Upper lobe of right lung (tissue), 1 donor: ENCODE data around the gene RNU6-7. TPM values are rescaled to one million over a fixed set of nuclear protein-coding genes. Genes with fewer than 3 reads are reported as not detected.

Source experiments
- ATAC-seq: fragments of 200-7000 bp; cut with Tn5 transposase; one replicate; pipeline ENCODE4 v1.9.1; 2020; ENCODE audit warnings: mild to moderate bottlenecking, moderate library complexity
- DNase-seq: peaks from one replicate; pipeline ENCODE4 v3.0.0-alpha.2; 2020
- H3K27ac ChIP-seq: fragments of 200-600 bp; one replicate; pipeline ENCODE4 v1.8.0; 2022
- H3K27me3 ChIP-seq: fragments of 200-600 bp; one replicate; pipeline ENCODE4 v1.8.0; 2022; ENCODE audit warnings: mild to moderate bottlenecking
- H3K36me3 ChIP-seq: fragments of 200-600 bp; one replicate; pipeline ENCODE4 v1.8.0; 2022
- H3K4me1 ChIP-seq: fragments of 200-600 bp; one replicate; pipeline ENCODE4 v1.8.0; 2022
- H3K4me3 ChIP-seq: fragments of 200-600 bp; one replicate; pipeline ENCODE4 v1.8.0; 2022; ENCODE audit warnings: mild to moderate bottlenecking
- H3K9me3 ChIP-seq: fragments of 200-600 bp; one replicate; pipeline ENCODE4 v1.8.0; 2022
- intact Hi-C: fragments of 100-400 bp; cut with DNase I; formaldehyde crosslinking; loops from one replicate; pipeline ENCODE4 v1.11.0; 2022
- total RNA-seq: library from RNA; stranded (reverse); fragmentation: NEBNext Ultra II Directional; extraction: Animal tissue kit (Norgen Biotek cat#: 25700); gene quantifications from one replicate; pipeline ENCODE4 v1.2.1, GENCODE V29; 2021
- TF ChIP-seq, protein P1 (sequence below): fragments of 200-600 bp; IDR thresholded peaks from one replicate; pipeline ENCODE4 v1.8.0; 2022; ENCODE audit warnings: antibody characterized with exemption
- donor health status: DM: no; HTN: yes; CAD: no; lungs with severe emphysema.

Gene RNU6-7
- total RNA-seq, 1 donor from 2014 or later, result not detected

DNA sequence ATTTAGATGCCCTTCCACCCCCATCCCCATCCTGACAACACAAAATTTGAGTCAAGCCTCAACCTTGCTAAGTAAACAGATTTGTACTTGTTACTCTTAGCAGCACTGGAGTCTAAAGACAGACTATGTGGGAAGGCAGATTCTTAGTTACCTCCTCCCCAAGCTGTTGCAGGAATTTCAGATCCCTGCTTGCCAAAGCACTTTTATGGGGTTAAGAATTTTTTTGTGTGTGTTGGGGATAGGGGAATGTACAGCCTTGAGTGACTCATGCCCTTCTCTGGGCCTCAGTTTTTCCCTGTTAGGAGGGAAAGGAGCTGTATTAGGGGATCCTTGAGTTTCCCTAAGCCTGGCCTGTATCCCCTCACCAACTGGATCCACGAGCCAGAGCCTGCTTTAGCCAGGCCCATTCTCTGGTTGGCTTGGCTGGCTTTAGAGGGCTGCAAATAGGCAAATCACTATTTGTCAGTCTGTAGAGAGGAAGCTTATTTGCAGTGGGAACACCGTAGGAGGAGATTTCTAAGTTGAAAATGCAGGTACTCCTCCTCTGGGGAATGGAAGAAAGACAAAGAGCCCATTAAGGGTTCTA lies 28.9 kb downstream of the RNU6-7 start:
- DNase-seq (no peak), ATAC-seq (peak; percentile 48)
- H3K27ac ChIP-seq, result no peak overlapping the region
- no peaks in the 10 kb centered on the region for H3K36me3 ChIP-seq
- TF ChIP-seq, protein P1, sequence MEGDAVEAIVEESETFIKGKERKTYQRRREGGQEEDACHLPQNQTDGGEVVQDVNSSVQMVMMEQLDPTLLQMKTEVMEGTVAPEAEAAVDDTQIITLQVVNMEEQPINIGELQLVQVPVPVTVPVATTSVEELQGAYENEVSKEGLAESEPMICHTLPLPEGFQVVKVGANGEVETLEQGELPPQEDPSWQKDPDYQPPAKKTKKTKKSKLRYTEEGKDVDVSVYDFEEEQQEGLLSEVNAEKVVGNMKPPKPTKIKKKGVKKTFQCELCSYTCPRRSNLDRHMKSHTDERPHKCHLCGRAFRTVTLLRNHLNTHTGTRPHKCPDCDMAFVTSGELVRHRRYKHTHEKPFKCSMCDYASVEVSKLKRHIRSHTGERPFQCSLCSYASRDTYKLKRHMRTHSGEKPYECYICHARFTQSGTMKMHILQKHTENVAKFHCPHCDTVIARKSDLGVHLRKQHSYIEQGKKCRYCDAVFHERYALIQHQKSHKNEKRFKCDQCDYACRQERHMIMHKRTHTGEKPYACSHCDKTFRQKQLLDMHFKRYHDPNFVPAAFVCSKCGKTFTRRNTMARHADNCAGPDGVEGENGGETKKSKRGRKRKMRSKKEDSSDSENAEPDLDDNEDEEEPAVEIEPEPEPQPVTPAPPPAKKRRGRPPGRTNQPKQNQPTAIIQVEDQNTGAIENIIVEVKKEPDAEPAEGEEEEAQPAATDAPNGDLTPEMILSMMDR, result no peak
- H3K4me3 ChIP-seq, result no peak overlapping the region
- H3K27me3 ChIP-seq, result no peaks in the 10 kb centered on the region
- no peaks in the 10 kb centered on the region for H3K9me3 ChIP-seq
- intact Hi-C loops, result no loop called here
- H3K4me1 ChIP-seq, result no peaks in the 10 kb centered on the region

DNA sequence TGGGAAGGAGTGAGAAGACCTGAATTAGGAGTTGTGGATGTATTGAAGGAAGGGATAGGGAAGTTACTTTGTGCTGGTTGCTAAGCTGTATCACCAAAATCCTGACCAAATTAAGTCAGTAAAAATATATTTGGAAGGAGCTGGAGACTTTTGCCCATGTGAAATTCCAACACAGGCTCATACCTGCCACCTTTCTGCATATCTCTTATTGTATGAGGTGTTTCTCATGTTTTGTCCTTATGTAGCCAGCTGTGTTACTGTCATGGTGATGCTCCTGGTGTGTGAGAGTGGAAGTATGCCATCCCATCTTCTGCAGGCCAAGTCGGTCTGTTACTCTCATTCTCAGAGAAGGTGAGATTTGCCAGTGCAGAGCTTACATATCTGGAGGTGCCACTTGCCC lies 30.6 kb downstream of the RNU6-7 start:
- DNase-seq, result no peak
- intact Hi-C loops, result no loop called here
- TF ChIP-seq, protein P1, result no peak

DNA sequence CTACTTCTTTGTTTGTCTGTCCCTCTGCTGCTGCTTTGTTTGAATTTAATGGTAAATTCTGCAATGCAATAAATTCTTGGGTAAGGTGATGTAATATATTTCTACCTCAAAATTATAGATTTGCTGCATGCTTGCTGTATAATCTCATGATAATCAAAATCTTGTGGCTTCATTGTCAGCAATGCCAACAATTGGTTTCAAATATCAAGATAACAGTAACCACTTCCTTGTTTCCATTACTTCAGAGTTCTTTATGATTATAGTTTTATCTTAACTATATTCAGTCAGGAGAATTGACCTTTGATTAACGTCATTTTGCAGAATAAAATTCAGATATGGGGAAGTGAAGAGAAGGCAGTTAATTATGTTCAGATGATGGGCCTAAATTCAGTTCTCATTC lies 31.4 kb downstream of the RNU6-7 start:
- Histone ChIP-seq H3K27ac (no peak overlapping the region), H3K4me1 (no peaks in the 10 kb centered on the region), H3K4me3 (no peak overlapping the region), H3K36me3 (no peaks in the 10 kb centered on the region), H3K9me3 (no peaks in the 10 kb centered on the region), H3K27me3 (no peaks in the 10 kb centered on the region)
- DNase-seq (no peak), ATAC-seq (no peak)
- TF ChIP-seq, protein P1, result no peak
- intact Hi-C loops, result no loop called here

More for the DNA sequence above, 30.6 kb downstream of the RNU6-7 start:
- Histone ChIP-seq H3K36me3 (no peaks in the 10 kb centered on the region), H3K9me3 (no peaks in the 10 kb centered on the region), H3K27me3 (no peaks in the 10 kb centered on the region), H3K4me1 (no peaks in the 10 kb centered on the region), H3K4me3 (no peak overlapping the region), H3K27ac (no peak overlapping the region)
- ATAC-seq, result no peak

DNA sequence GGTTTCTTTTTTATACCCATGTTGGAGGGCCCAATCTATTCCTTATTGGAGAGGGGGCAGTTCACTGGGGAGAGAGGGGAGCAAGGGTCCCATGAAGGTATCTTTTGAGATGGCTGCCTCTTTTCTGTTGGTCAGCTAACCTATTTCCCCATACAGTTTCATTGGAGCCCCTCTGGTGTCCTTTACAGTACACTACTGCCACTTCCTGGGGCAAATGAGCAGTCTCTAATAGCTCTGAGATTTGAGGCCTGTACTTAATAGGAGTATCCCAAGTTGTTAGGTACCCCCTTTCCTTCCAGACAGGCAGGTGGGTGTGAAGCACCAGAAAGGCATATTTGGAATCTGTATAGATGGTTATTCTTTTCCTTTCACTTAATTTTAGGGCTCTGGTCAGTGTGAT lies 42.6 kb downstream of the RNU6-7 start:
- H3K9me3 ChIP-seq, result no peaks in the 10 kb centered on the region
- H3K36me3 ChIP-seq, result no peaks in the 10 kb centered on the region
- no peak for ATAC-seq
- no peaks in the 10 kb centered on the region for H3K4me1 ChIP-seq
- no peak overlapping the region for H3K27ac ChIP-seq
- TF ChIP-seq, protein P1, result no peak
- intact Hi-C loops, result no loop called here
- H3K4me3 ChIP-seq, result no peak overlapping the region
- no peaks in the 10 kb centered on the region for H3K27me3 ChIP-seq
- no peak for DNase-seq

DNA sequence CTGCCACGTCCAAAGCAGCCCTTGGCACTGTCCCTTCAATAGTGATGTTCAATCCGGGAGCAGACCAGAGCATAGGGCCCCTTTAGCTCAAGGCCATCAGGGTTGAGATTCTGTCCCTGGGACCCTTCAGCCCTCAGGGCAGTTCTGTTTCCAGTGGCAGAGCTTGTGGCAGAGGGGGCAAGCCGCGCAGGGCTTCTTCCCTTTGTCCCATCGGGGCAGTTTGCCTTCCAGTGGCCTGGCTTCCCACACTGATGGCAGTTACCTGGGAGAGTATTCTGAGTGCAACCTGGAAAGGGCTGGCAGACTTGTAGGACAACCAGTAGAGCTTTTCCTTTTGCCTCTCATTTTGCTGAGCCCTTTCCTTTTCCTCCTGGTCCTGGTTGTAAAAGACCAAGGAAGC lies 44.9 kb downstream of the RNU6-7 start:
- Histone ChIP-seq H3K9me3 (no peaks in the 10 kb centered on the region), H3K4me1 (no peaks in the 10 kb centered on the region), H3K4me3 (no peak overlapping the region), H3K27ac (no peak overlapping the region), H3K36me3 (no peaks in the 10 kb centered on the region), H3K27me3 (no peaks in the 10 kb centered on the region)
- intact Hi-C loops, result no loop called here
- no peak for ATAC-seq
- TF ChIP-seq, protein P1, result no peak
- no peak for DNase-seq

DNA sequence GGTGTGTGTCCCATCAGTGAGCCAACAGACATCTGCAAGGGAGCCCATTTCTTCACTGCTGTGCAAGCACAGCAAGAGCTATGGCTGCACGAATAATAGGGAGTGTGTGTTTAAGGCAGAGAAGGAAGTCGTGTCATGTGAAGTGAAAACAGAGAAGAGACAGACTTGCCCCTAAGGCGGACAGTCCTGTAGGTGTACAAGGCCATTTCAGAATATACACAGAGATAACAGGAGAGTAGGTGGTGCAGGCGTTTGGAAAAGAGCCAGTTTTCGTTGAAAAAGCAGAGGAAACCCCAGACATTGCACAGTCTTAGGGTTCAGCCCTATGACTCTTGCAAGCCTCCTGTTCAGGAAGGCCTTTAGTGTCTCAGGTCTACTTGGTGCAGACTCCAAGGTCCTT lies 47.5 kb downstream of the RNU6-7 start:
- DNase-seq (no peak), ATAC-seq (no peak)
- TF ChIP-seq, protein P1, result no peak
- no peak overlapping the region for H3K27ac ChIP-seq
- no peaks in the 10 kb centered on the region for H3K9me3 ChIP-seq
- no peaks in the 10 kb centered on the region for H3K4me1 ChIP-seq
- intact Hi-C loops, result no loop called here
- H3K27me3 ChIP-seq, result no peaks in the 10 kb centered on the region
- H3K36me3 ChIP-seq, result no peaks in the 10 kb centered on the region
- no peak overlapping the region for H3K4me3 ChIP-seq
